ENCODE results near the gene SLC30A3.

DNA sequence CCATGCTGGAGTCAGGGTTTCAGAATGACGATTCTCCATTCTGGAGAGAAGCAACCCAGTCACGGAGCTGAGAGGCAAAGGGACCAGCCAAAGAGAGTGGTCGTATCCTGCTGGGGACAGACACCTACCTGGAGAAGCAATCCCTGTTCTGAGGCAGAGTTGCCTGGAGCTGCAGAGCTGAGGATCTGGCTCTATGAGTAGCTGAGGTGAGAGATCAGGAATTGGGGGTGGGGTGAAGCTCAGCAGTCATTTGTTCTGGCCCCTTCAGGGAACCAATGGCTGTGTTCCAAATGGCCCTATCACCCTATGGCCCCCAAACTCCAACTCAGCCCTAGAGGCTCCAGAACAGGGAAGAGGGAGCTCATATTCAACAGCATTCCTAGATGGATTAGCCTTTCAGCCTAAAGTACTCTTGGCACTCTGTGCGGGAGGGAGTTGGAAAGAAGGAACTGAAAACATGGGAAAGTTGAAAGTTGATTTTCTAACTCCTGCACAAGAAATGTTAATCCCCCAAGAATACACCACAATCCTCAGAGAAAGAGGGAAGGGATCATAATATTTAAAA, 54.3 kb downstream of the SLC30A3 start:
- TF ChIP-seq EZH2 (IDR thresholded peaks at IDR 0.05) = no peak
- TF ChIP-seq POLR2AphosphoS5 (IDR thresholded peaks at IDR 0.05; ENCODE audit: borderline replicate concordance, low read depth, low read length) = no peak
